AG04450 (cell line): ENCODE measurements around the gene TAF4. TPM values are rescaled to one million over a fixed set of nuclear protein-coding genes. Genes with fewer than 3 reads are reported as not detected.

Experiments
- CTCF ChIA-PET: fragments of 300-600, 350-600 bp; formaldehyde crosslinking; extraction: SDS; loops from one replicate; lab custom pipeline; 2022; ENCODE audit warnings: antibody characterized with exemption, inconsistent platforms; lab: Charles Lee
- POLR2A ChIA-PET: fragments of 350-600 bp; formaldehyde crosslinking; extraction: SDS; loops from one replicate; lab custom pipeline; 2021; ENCODE audit warnings: antibody characterized with exemption, inconsistent platforms; lab: Yijun Ruan, JAX
- DNase-seq: peaks from one replicate; pipeline ENCODE4 v3.0.0-alpha.2; 2011; ENCODE audit warnings: low read depth, low spot score
- H3K27ac ChIP-seq: one replicate; pipeline ENCODE4 v1.5.1; 2012; ENCODE audit warnings: low read depth, low read length, control low read depth
- H3K27me3 ChIP-seq: one replicate; pipeline ENCODE4 v1.6.0; 2012; ENCODE audit warnings: low read length; ENCODE audit not compliant: control insufficient read depth, insufficient read depth
- H3K4me3 ChIP-seq: 2 replicates; pipeline ENCODE4 v1.5.1; 2011; ENCODE audit warnings: mild to moderate bottlenecking, low read depth, low read length, control low read depth
- H3K9me3 ChIP-seq: 2 replicates; pipeline ENCODE4 v1.5.1; 2012; ENCODE audit warnings: low read length; ENCODE audit not compliant: control insufficient read depth, insufficient read depth
- CTCF ChIP-seq: IDR thresholded peaks from 2 replicates; pipeline ENCODE4 v1.5.1; 2011; ENCODE audit warnings: low read depth, low read length, control low read depth, inconsistent platforms
- polyA plus RNA-seq: library from polyadenylated mRNA; depleted of rRNA; stranded (reverse); fragments of >200 nt; gene quantifications from 2 replicates; pipeline ENCODE4 v1.2.3, GENCODE V29; 2011

Gene TAF4
- polyA plus RNA-seq, 1 experiment, result 2.7 TPM

GRCh38 chr20:62020935-62021701 is 44.6 kb downstream of the TAF4 start:
- CTCF ChIA-PET, result interaction anchor here (1.3 kb wide), 1 partner anchor 10 kb away, joined by 6 read pairs; no protein-coding TSS in a partner anchor
- no peaks in the 10 kb centered on the region for H3K27me3 ChIP-seq
- POLR2A ChIA-PET, result no interaction called here
- H3K4me3 ChIP-seq, result no peak overlapping the region
- H3K9me3 ChIP-seq, result no peaks in the 10 kb centered on the region
- no peak for DNase-seq
- TF ChIP-seq CTCF, result no peak
- H3K27ac ChIP-seq, result no peak overlapping the region

DNA sequence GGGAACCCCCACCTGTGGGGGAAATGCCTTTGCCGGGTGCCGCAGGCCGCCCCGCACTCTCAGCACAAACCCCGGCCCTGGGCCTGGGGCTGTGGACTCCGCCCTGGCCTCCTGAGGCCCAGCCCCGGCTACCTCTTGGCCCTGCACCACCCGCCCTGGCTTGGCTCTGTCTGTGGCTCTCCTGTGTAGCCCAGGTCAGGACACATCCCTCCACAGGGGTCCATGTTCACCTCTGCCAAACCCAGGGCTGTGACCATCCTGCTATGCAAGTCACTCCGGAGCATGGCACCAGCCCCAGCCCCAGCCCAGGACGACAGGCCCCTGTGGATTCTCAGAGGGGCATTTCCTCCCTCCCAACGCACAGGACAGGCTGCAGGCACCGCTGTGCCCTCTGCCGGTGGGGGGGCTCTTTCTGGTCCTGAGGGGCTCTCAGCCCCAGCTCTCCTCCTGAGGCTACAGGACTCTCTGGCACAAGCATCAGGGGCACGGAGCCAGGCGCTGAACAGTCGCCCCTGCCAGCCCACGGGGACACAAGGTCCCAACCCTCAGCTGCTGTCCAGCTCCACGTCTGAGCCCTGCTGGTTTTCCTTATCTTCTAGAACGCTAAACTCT is 45.7 kb downstream of the TAF4 start:
- H3K27ac ChIP-seq, result no peak overlapping the region
- CTCF ChIA-PET, result interaction anchor here (1.3 kb wide), 1 partner anchor 9 kb away, joined by 6 read pairs; no protein-coding TSS in a partner anchor
- POLR2A ChIA-PET, result no interaction called here
- DNase-seq, result no peak
- no peak for TF ChIP-seq CTCF
- H3K4me3 ChIP-seq, result no peak overlapping the region
- H3K9me3 ChIP-seq, result no peaks in the 10 kb centered on the region
- no peaks in the 10 kb centered on the region for H3K27me3 ChIP-seq

- ChIA-PET POLR2A (interaction anchor here (0.5 to 0.6 kb wide), 2 partner anchors 47 to 57 kb away, joined by 3 read pairs; no protein-coding TSS in a partner anchor), CTCF (no interaction called here)
- no peak for TF ChIP-seq CTCF
- Histone ChIP-seq H3K27ac (no peak overlapping the region), H3K27me3 (no peaks in the 10 kb centered on the region), H3K4me3 (no peak overlapping the region), H3K9me3 (no peaks in the 10 kb centered on the region)
- DNase-seq, result no peak
These were observed 46.4 kb downstream of the TAF4 start for GRCh38 chr20:62019144-62019805.

- DNase-seq, result no peak
- ChIA-PET CTCF (no interaction called here), POLR2A (interaction anchor here (0.6 kb wide), 1 partner anchor 48 kb away, joined by 3 read pairs; no protein-coding TSS in a partner anchor)
- TF ChIP-seq CTCF, result no peak
- H3K27ac ChIP-seq, result no peak overlapping the region
- no peaks in the 10 kb centered on the region for H3K27me3 ChIP-seq
- H3K9me3 ChIP-seq, result no peaks in the 10 kb centered on the region
- no peak overlapping the region for H3K4me3 ChIP-seq
These were observed 47.1 kb downstream of the TAF4 start for GRCh38 chr20:62018437-62019143.
